ENCODE results near the gene KIFC3.
"Not testable (repeated sequence)": the region's sequence is repeated elsewhere in the genome, so short reads cannot be mapped to it uniquely, and the experiment has no call there.

KIFC3 gene

GRCh38 chr16:57835439-57835838 is 33.1 kb upstream of the KIFC3 start:
- H3K27me3 ChIP-seq (ENCODE audit: insufficient read depth, low read length); H3K4me1 ChIP-seq (ENCODE audit: insufficient read depth, low read length); H3K27ac ChIP-seq (ENCODE audit: low read length); H3K9ac ChIP-seq (ENCODE audit: low read depth, low read length); H3K4me3 ChIP-seq (ENCODE audit: low read length); H3K9me3 ChIP-seq (ENCODE audit: insufficient read depth, low read depth, low read length); H3K36me3 ChIP-seq (ENCODE audit: insufficient read depth, low read depth, low read length): not testable (repeated sequence)

- H3K9ac ChIP-seq (ENCODE audit: low read depth, low read length), result no peak overlapping the region
Observed at GRCh38 chr16:57834936-57835335, 32.6 kb upstream of the KIFC3 start.

GRCh38 chr16:57830890-57831484 is 28.7 kb upstream of the KIFC3 start:
- Histone ChIP-seq H3K9me3 (ENCODE audit: insufficient read depth, low read depth, low read length) (no peaks in the 10 kb centered on the region), H3K4me3 (ENCODE audit: low read length) (no peak overlapping the region), H3K36me3 (ENCODE audit: insufficient read depth, low read depth, low read length) (no peaks in the 10 kb centered on the region), H3K27ac (ENCODE audit: low read length) (no peak overlapping the region), H3K27me3 (ENCODE audit: insufficient read depth, low read length) (no peaks in the 10 kb centered on the region), H3K9ac (ENCODE audit: low read depth, low read length) (no peak overlapping the region), H3K4me1 (ENCODE audit: insufficient read depth, low read length) (peaks cover 4% of the 10 kb centered on the region; the same call in 1 of the 2 replicates)

More at GRCh38 chr16:57834936-57835335, 32.6 kb upstream of the KIFC3 start:
- Histone ChIP-seq H3K9me3 (ENCODE audit: insufficient read depth, low read depth, low read length) (no peaks in the 10 kb centered on the region), H3K27me3 (ENCODE audit: insufficient read depth, low read length) (no peaks in the 10 kb centered on the region), H3K27ac (ENCODE audit: low read length) (no peak overlapping the region), H3K36me3 (ENCODE audit: insufficient read depth, low read depth, low read length) (no peaks in the 10 kb centered on the region), H3K4me1 (ENCODE audit: insufficient read depth, low read length) (peaks cover 8% of the 10 kb centered on the region; the same call in 1 of the 2 replicates), H3K4me3 (ENCODE audit: low read length) (no peak overlapping the region; the same call in 1 of the 2 replicates)

- H3K27ac ChIP-seq (ENCODE audit: low read length), result no peak overlapping the region
Observed at GRCh38 chr16:57829969-57830360, 27.7 kb upstream of the KIFC3 start.

GRCh38 chr16:57828272-57829161 is 26.2 kb upstream of the KIFC3 start:
- no peaks in the 10 kb centered on the region for H3K27me3 ChIP-seq (ENCODE audit: insufficient read depth, low read length)
- no peak overlapping the region for H3K27ac ChIP-seq (ENCODE audit: low read length)
- no peak overlapping the region for H3K9ac ChIP-seq (ENCODE audit: low read depth, low read length)
- H3K4me1 ChIP-seq (ENCODE audit: insufficient read depth, low read length), result no peaks in the 10 kb centered on the region
- H3K36me3 ChIP-seq (ENCODE audit: insufficient read depth, low read depth, low read length), result no peaks in the 10 kb centered on the region
- no peaks in the 10 kb centered on the region for H3K9me3 ChIP-seq (ENCODE audit: insufficient read depth, low read depth, low read length)
- no peak overlapping the region for H3K4me3 ChIP-seq (ENCODE audit: low read length)

More at GRCh38 chr16:57829969-57830360, 27.7 kb upstream of the KIFC3 start:
- H3K4me3 ChIP-seq (ENCODE audit: low read length), result no peak overlapping the region
- no peaks in the 10 kb centered on the region for H3K36me3 ChIP-seq (ENCODE audit: insufficient read depth, low read depth, low read length)
- H3K9me3 ChIP-seq (ENCODE audit: insufficient read depth, low read depth, low read length), result no peaks in the 10 kb centered on the region
- H3K4me1 ChIP-seq (ENCODE audit: insufficient read depth, low read length), result peaks cover 4% of the 10 kb centered on the region; the same call in 1 of the 2 replicates
- H3K27me3 ChIP-seq (ENCODE audit: insufficient read depth, low read length), result no peaks in the 10 kb centered on the region
- no peak overlapping the region for H3K9ac ChIP-seq (ENCODE audit: low read depth, low read length)

- H3K4me1 ChIP-seq (ENCODE audit: insufficient read depth, low read length), result no peaks in the 10 kb centered on the region
- no peak overlapping the region for H3K27ac ChIP-seq (ENCODE audit: low read length)
- no peaks in the 10 kb centered on the region for H3K27me3 ChIP-seq (ENCODE audit: insufficient read depth, low read length)
- no peak overlapping the region for H3K9ac ChIP-seq (ENCODE audit: low read depth, low read length)
- H3K36me3 ChIP-seq (ENCODE audit: insufficient read depth, low read depth, low read length), result no peaks in the 10 kb centered on the region
- no peaks in the 10 kb centered on the region for H3K9me3 ChIP-seq (ENCODE audit: insufficient read depth, low read depth, low read length)
- H3K4me3 ChIP-seq (ENCODE audit: low read length), result no peak overlapping the region
Observed at GRCh38 chr16:57826706-57827625, 24.7 kb upstream of the KIFC3 start.

- Histone ChIP-seq H3K4me1 (ENCODE audit: insufficient read depth, low read length) (no peaks in the 10 kb centered on the region), H3K4me3 (ENCODE audit: low read length) (no peak overlapping the region), H3K36me3 (ENCODE audit: insufficient read depth, low read depth, low read length) (no peaks in the 10 kb centered on the region), H3K27ac (ENCODE audit: low read length) (no peak overlapping the region), H3K9me3 (ENCODE audit: insufficient read depth, low read depth, low read length) (no peaks in the 10 kb centered on the region), H3K27me3 (ENCODE audit: insufficient read depth, low read length) (no peaks in the 10 kb centered on the region), H3K9ac (ENCODE audit: low read depth, low read length) (no peak overlapping the region)
Observed at GRCh38 chr16:57826052-57826451, 23.8 kb upstream of the KIFC3 start.

GRCh38 chr16:57825298-57826044 is 23.2 kb upstream of the KIFC3 start:
- no peaks in the 10 kb centered on the region for H3K36me3 ChIP-seq (ENCODE audit: insufficient read depth, low read depth, low read length)
- no peak overlapping the region for H3K4me3 ChIP-seq (ENCODE audit: low read length)
- no peak overlapping the region for H3K9ac ChIP-seq (ENCODE audit: low read depth, low read length)
- H3K27me3 ChIP-seq (ENCODE audit: insufficient read depth, low read length), result no peaks in the 10 kb centered on the region
- no peaks in the 10 kb centered on the region for H3K9me3 ChIP-seq (ENCODE audit: insufficient read depth, low read depth, low read length)
- H3K4me1 ChIP-seq (ENCODE audit: insufficient read depth, low read length), result no peaks in the 10 kb centered on the region
- no peak overlapping the region for H3K27ac ChIP-seq (ENCODE audit: low read length)

- Histone ChIP-seq H3K4me3 (ENCODE audit: low read length) (no peak overlapping the region), H3K9ac (ENCODE audit: low read depth, low read length) (no peak overlapping the region), H3K4me1 (ENCODE audit: insufficient read depth, low read length) (no peaks in the 10 kb centered on the region), H3K27ac (ENCODE audit: low read length) (no peak overlapping the region), H3K27me3 (ENCODE audit: insufficient read depth, low read length) (no peaks in the 10 kb centered on the region), H3K36me3 (ENCODE audit: insufficient read depth, low read depth, low read length) (no peaks in the 10 kb centered on the region), H3K9me3 (ENCODE audit: insufficient read depth, low read depth, low read length) (no peaks in the 10 kb centered on the region)
Observed at GRCh38 chr16:57824888-57825287, 22.6 kb upstream of the KIFC3 start.

- no peak overlapping the region for H3K4me3 ChIP-seq (ENCODE audit: low read length)
- H3K27me3 ChIP-seq (ENCODE audit: insufficient read depth, low read length), result no peaks in the 10 kb centered on the region
- no peaks in the 10 kb centered on the region for H3K36me3 ChIP-seq (ENCODE audit: insufficient read depth, low read depth, low read length)
- H3K27ac ChIP-seq (ENCODE audit: low read length), result no peak overlapping the region
- H3K9ac ChIP-seq (ENCODE audit: low read depth, low read length), result no peak overlapping the region
- H3K9me3 ChIP-seq (ENCODE audit: insufficient read depth, low read depth, low read length), result no peaks in the 10 kb centered on the region
- H3K4me1 ChIP-seq (ENCODE audit: insufficient read depth, low read length), result no peaks in the 10 kb centered on the region
Observed at GRCh38 chr16:57823836-57824235, 21.5 kb upstream of the KIFC3 start.

GRCh38 chr16:57822856-57823255 is 20.6 kb upstream of the KIFC3 start:
- Histone ChIP-seq H3K4me1 (ENCODE audit: insufficient read depth, low read length) (no peaks in the 10 kb centered on the region), H3K9ac (ENCODE audit: low read depth, low read length) (no peak overlapping the region), H3K27me3 (ENCODE audit: insufficient read depth, low read length) (no peaks in the 10 kb centered on the region), H3K36me3 (ENCODE audit: insufficient read depth, low read depth, low read length) (no peaks in the 10 kb centered on the region), H3K27ac (ENCODE audit: low read length) (no peak overlapping the region), H3K4me3 (ENCODE audit: low read length) (no peak overlapping the region), H3K9me3 (ENCODE audit: insufficient read depth, low read depth, low read length) (no peaks in the 10 kb centered on the region)
